Breast epithelium (tissue), 4 donors: ENCODE measurements around the gene SNX30. TPM values are rescaled to one million over a fixed set of nuclear protein-coding genes. Genes with fewer than 3 reads are reported as not detected.

Experiments
- DNase-seq, 2 donors: peaks; one replicate each; pipeline ENCODE4 v3.0.0-alpha.2; 2019; ENCODE audit warnings: low spot score in 2 of 2
- H3K27ac ChIP-seq, 2 donors: fragments of 200-600 bp; sonication (generic) in 1 of 2; one replicate each; pipeline ENCODE4 v1.5.1; 2016 to 2019; ENCODE audit warnings: mild to moderate bottlenecking in 1 of 2
- H3K27me3 ChIP-seq, 2 donors: fragments of 200-600 bp; sonication (generic) in 1 of 2; one replicate each; pipeline versions ENCODE4 v1.5.1 to v1.6.0; 2017 to 2019; ENCODE audit warnings: control low read depth in 1 of 2, mild to moderate bottlenecking in 1 of 2
- H3K36me3 ChIP-seq: fragments of 200-600 bp; one replicate; pipeline ENCODE4 v1.5.1; 2019
- H3K4me1 ChIP-seq, 2 donors: fragments of 200-600 bp; sonication (generic); one replicate each; pipeline ENCODE4 v1.5.1; 2016 to 2019; ENCODE audit warnings: control low read depth in 1 of 2
- H3K4me3 ChIP-seq, 3 donors: fragments of 200-600 bp; sonication (generic); 1 replicate in 2 of 3; 2 replicates in 1 of 3; pipeline ENCODE4 v1.5.1; 2016 to 2019; ENCODE audit warnings: mild to moderate bottlenecking in 3 of 3, moderate library complexity in 2 of 3
- H3K9me3 ChIP-seq, 2 donors: fragments of 200-600 bp; sonication (generic) in 1 of 2; one replicate each; pipeline ENCODE4 v1.5.1; 2016 to 2019; ENCODE audit warnings: control low read depth in 1 of 2
- CTCF ChIP-seq, 3 donors: fragments of 450-650 bp; IDR thresholded peaks; one replicate each; pipeline ENCODE4 v1.5.1; 2016 to 2017; ENCODE audit warnings: antibody characterized with exemption in 3 of 3, mild to moderate bottlenecking in 3 of 3, moderate library complexity in 3 of 3
- POLR2A ChIP-seq: fragments of 450-650 bp; IDR thresholded peaks from one replicate; pipeline ENCODE4 v1.6.1; 2016; ENCODE audit warnings: antibody characterized with exemption, mild to moderate bottlenecking, moderate library complexity
- POLR2AphosphoS5 ChIP-seq, 3 donors: sonication (generic); formaldehyde crosslinking; IDR thresholded peaks; one replicate each; pipeline ENCODE4 v1.6.1; 2017; ENCODE audit warnings: antibody characterized with exemption in 3 of 3
- intact Hi-C: fragments of 100-400 bp; cut with DNase I; formaldehyde crosslinking; loops from one replicate; pipeline ENCODE4 v1.15.1; 2023; ENCODE audit warnings: low total_unique reads
- total RNA-seq, 3 donors: library from RNA; depleted of rRNA; stranded (reverse); fragments of >200 nt; gene quantifications; one replicate each; pipeline ENCODE4 v1.1.0, GENCODE V29; 2016

SNX30 gene
- total RNA-seq, 3 donors from 2014 or later = 15.2 to 18.7 (median 16.4) TPM

- H3K27ac ChIP-seq = no peak overlapping the region
- intact Hi-C loops = no loop called here
- no peaks in the 10 kb centered on the region for H3K27me3 ChIP-seq
- H3K4me1 ChIP-seq = no peaks in the 10 kb centered on the region
- no peak for DNase-seq
- H3K9me3 ChIP-seq = no peaks in the 10 kb centered on the region
- no peaks in the 10 kb centered on the region for H3K36me3 ChIP-seq
- TF ChIP-seq POLR2AphosphoS5 (IDR thresholded peaks at IDR 0.05) (no peak), CTCF (IDR thresholded peaks at IDR 0.05) (no peak), POLR2A (no peak)
- H3K4me3 ChIP-seq = no peak overlapping the region
These were observed 7.2 kb upstream of the SNX30 start for GRCh38 chr9:112743216-112743836.

GRCh38 chr9:112744177-112744576 is 6.4 kb upstream of the SNX30 start:
- H3K27ac ChIP-seq = no peak overlapping the region
- DNase-seq = no peak

GRCh38 chr9:112747094-112747493 is 3.5 kb upstream of the SNX30 start:
- no peaks in the 10 kb centered on the region for H3K9me3 ChIP-seq
- no peaks in the 10 kb centered on the region for H3K4me1 ChIP-seq
- no peak overlapping the region for H3K4me3 ChIP-seq
- no peak overlapping the region for H3K27ac ChIP-seq
- no peak for TF ChIP-seq POLR2AphosphoS5 (IDR thresholded peaks at IDR 0.05)
- TF ChIP-seq CTCF (IDR thresholded peaks at IDR 0.05) = no peak
- no peak for TF ChIP-seq POLR2A
- no peak for DNase-seq
- intact Hi-C loops = loop anchor here (5.0 kb wide), 1 partner anchor 1285 kb away; no protein-coding TSS in a partner anchor
- no peaks in the 10 kb centered on the region for H3K27me3 ChIP-seq
- H3K36me3 ChIP-seq = no peaks in the 10 kb centered on the region

More at GRCh38 chr9:112744177-112744576, 6.4 kb upstream of the SNX30 start:
- no peaks in the 10 kb centered on the region for H3K36me3 ChIP-seq
- no peak overlapping the region for H3K4me3 ChIP-seq
- no peak for TF ChIP-seq POLR2A
- no peak for TF ChIP-seq POLR2AphosphoS5 (IDR thresholded peaks at IDR 0.05)
- TF ChIP-seq CTCF (IDR thresholded peaks at IDR 0.05) = no peak
- intact Hi-C loops = no loop called here
- no peaks in the 10 kb centered on the region for H3K4me1 ChIP-seq
- no peaks in the 10 kb centered on the region for H3K9me3 ChIP-seq
- H3K27me3 ChIP-seq = no peaks in the 10 kb centered on the region

GRCh38 chr9:112750764-112751055 is 150 bp downstream of the SNX30 start:
- DNase-seq = no peak
- no peaks in the 10 kb centered on the region for H3K27me3 ChIP-seq
- no peaks in the 10 kb centered on the region for H3K9me3 ChIP-seq
- H3K4me1 ChIP-seq = peaks cover 0 to 5% of the 10 kb centered on the region in 2 donors
- H3K36me3 ChIP-seq = no peaks in the 10 kb centered on the region
- intact Hi-C loops = no loop called here
- TF ChIP-seq POLR2AphosphoS5 (IDR thresholded peaks at IDR 0.05) = no peak
- H3K4me3 ChIP-seq = peak overlapping the region; percentile 75 to 93 (median 93)
- peak overlapping the region; percentile 71 to 82 for H3K27ac ChIP-seq

GRCh38 chr9:112751056-112751795 is 666 bp downstream of the SNX30 start:
- Histone ChIP-seq H3K4me1 (peaks cover 0 to 5% of the 10 kb centered on the region in 2 donors), H3K27ac (peak overlapping the region; percentile 71 to 82), H3K27me3 (no peaks in the 10 kb centered on the region), H3K9me3 (no peaks in the 10 kb centered on the region), H3K36me3 (no peaks in the 10 kb centered on the region), H3K4me3 (peak overlapping the region; percentile 75 to 93 (median 93))
- intact Hi-C loops = no loop called here
- no peak for TF ChIP-seq POLR2AphosphoS5 (IDR thresholded peaks at IDR 0.05)
- TF ChIP-seq CTCF (IDR thresholded peaks at IDR 0.05) = no peak
- no peak for TF ChIP-seq POLR2A
- peak; percentile 41 to 61 for DNase-seq
